Stimulated activated naive B cell treated with anti-CD40 and anti-IgM and Interleukin-4, amounts not matched to agents 10 μg/mL and 1 μg/mL and 100 μg/mL, for 72 hours (primary cell): ENCODE measurements around the gene GPAM.
A peak's percentile ranks its signal among the peaks of the same experiment; 100 is the strongest.
"Not testable (repeated sequence)": the region's sequence is repeated elsewhere in the genome, so short reads cannot be mapped to it uniquely, and the experiment has no call there.

Source experiments
- ATAC-seq, 2 donors: fragments of 150-1000 bp; cut with Tn5 transposase; replicated peaks; 2 replicates each; pipeline ENCODE4 v1.10.0; 2021; ENCODE audit warnings: moderate library complexity in 1 of 2
- DNase-seq: peaks from one replicate; pipeline ENCODE4 v3.0.0; 2021
- H3K27ac Mint-ChIP-seq: one replicate; pipeline ENCODE4 v1.8.0; 2022; ENCODE audit warnings: mild to moderate bottlenecking, mixed read lengths
- H3K27me3 Mint-ChIP-seq, 2 donors: one replicate each; pipeline ENCODE4 v1.8.0; 2022; ENCODE audit warnings: mixed read lengths in 2 of 2
- H3K36me3 Mint-ChIP-seq, 2 donors: one replicate each; pipeline ENCODE4 v1.8.0; 2022; ENCODE audit warnings: mixed read lengths in 2 of 2, mild to moderate bottlenecking in 1 of 2
- H3K4me1 Mint-ChIP-seq, 2 donors: one replicate each; pipeline ENCODE4 v1.8.0; 2022; ENCODE audit warnings: mixed read lengths in 2 of 2, mild to moderate bottlenecking in 1 of 2
- H3K4me3 Mint-ChIP-seq, 2 donors: one replicate each; pipeline ENCODE4 v1.8.0; 2022; ENCODE audit warnings: mild to moderate bottlenecking in 2 of 2, mixed read lengths in 2 of 2, moderate library complexity in 1 of 2
- H3K9me3 Mint-ChIP-seq, 2 donors: one replicate each; pipeline ENCODE4 v1.8.0; 2022; ENCODE audit warnings: mixed read lengths in 2 of 2, mild to moderate bottlenecking in 1 of 2

Gene GPAM

GRCh38 chr10:112122827-112123226 lies 60.7 kb downstream of the GPAM start:
- H3K27me3 Mint-ChIP-seq: peaks cover 0 to 4% of the 10 kb centered on the region in 2 donors
- DNase-seq: no peak

DNA sequence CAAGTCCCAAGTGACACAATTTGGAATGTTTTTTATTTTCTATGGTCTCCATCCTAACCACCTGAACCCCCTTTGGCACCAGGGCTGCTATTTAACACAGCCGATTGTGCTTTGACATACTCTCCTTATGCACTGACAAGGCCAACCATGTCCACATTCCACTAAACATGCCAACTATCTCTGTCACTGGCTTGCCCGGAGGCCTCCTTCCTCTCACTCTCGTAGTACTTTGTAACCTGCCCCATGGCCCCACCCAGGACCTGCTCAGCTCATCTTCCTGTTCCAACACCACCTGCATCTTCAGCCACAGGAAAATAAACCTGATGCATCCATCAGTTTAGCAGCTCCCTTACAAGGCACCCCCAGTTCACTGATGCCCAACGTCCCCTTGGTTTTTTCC lies 63.1 kb downstream of the GPAM start:
- no peak overlapping the region for H3K4me3 Mint-ChIP-seq
- H3K9me3 Mint-ChIP-seq: no peaks in the 10 kb centered on the region
- DNase-seq (no peak), ATAC-seq (no peak)
- H3K27ac Mint-ChIP-seq: no peak overlapping the region
- no peaks in the 10 kb centered on the region for H3K4me1 Mint-ChIP-seq
- peaks cover 1% of the 10 kb centered on the region in 2 donors for H3K27me3 Mint-ChIP-seq
- H3K36me3 Mint-ChIP-seq: no peaks in the 10 kb centered on the region

More at GRCh38 chr10:112122827-112123226, 60.7 kb downstream of the GPAM start:
- H3K4me1 Mint-ChIP-seq: no peaks in the 10 kb centered on the region
- no peak for ATAC-seq
- H3K27ac Mint-ChIP-seq: no peak overlapping the region
- no peaks in the 10 kb centered on the region for H3K9me3 Mint-ChIP-seq
- no peaks in the 10 kb centered on the region for H3K36me3 Mint-ChIP-seq
- H3K4me3 Mint-ChIP-seq: no peak overlapping the region

- peak; percentile 69 to 72 for ATAC-seq
- no peaks in the 10 kb centered on the region for H3K4me1 Mint-ChIP-seq
- H3K27me3 Mint-ChIP-seq: peaks cover 3 to 6% of the 10 kb centered on the region in 2 donors
- no peaks in the 10 kb centered on the region for H3K36me3 Mint-ChIP-seq
- H3K4me3 Mint-ChIP-seq: no peak overlapping the region
- peak; percentile 15 for DNase-seq
- no peak overlapping the region for H3K27ac Mint-ChIP-seq
- no peaks in the 10 kb centered on the region for H3K9me3 Mint-ChIP-seq
These were observed 67.7 kb downstream of the GPAM start for GRCh38 chr10:112115781-112116385.

- H3K27me3 Mint-ChIP-seq, DNase-seq, H3K9me3 Mint-ChIP-seq, H3K4me1 Mint-ChIP-seq, H3K27ac Mint-ChIP-seq, H3K4me3 Mint-ChIP-seq, ATAC-seq, H3K36me3 Mint-ChIP-seq: not testable (repeated sequence)
These were observed 73.8 kb downstream of the GPAM start for GRCh38 chr10:112109779-112110178.
